WERI-Rb-1 (cell line): ENCODE results near the gene CENPT.

Source experiments
- DNase-seq: peaks from one replicate; pipeline ENCODE4 v3.0.0-alpha.2; 2020
- H3K27ac ChIP-seq: fragments of 250-450 bp; sonication (Bioruptor Pico); 2 replicates; pipeline ENCODE4 v1.5.1; 2020; ENCODE audit warnings: mild to moderate bottlenecking, moderate library complexity
- H3K27me3 ChIP-seq: fragments of 250-450 bp; sonication (Bioruptor Pico); 2 replicates; pipeline ENCODE4 v1.5.1; 2021; ENCODE audit warnings: mild to moderate bottlenecking, low read depth, moderate library complexity; ENCODE audit not compliant: insufficient read depth, severe bottlenecking
- H3K36me3 ChIP-seq: fragments of 250-450 bp; sonication (Bioruptor Pico); 2 replicates; pipeline ENCODE4 v1.5.1; 2020; ENCODE audit warnings: mild to moderate bottlenecking, moderate library complexity
- H3K4me3 ChIP-seq: 2 replicates; pipeline ENCODE4 v1.5.1; 2011; ENCODE audit warnings: low read depth, mild to moderate bottlenecking, control low read depth, low read length
- H3K9me3 ChIP-seq: fragments of 250-450 bp; sonication (Bioruptor Pico); 2 replicates; pipeline ENCODE4 v1.5.1; 2021; ENCODE audit warnings: mild to moderate bottlenecking, moderate library complexity; ENCODE audit not compliant: severe bottlenecking
- CTCF ChIP-seq: IDR thresholded peaks from 2 replicates; pipeline ENCODE4 v1.5.1; 2011; ENCODE audit warnings: low read depth, mild to moderate bottlenecking, control low read depth, inconsistent platforms, low read length

Gene CENPT

GRCh38 chr16:67883146-67883871 lies 35.8 kb upstream of the CENPT start:
- peaks cover 62% of the 10 kb centered on the region for H3K36me3 ChIP-seq
- no peak overlapping the region for H3K27ac ChIP-seq

GRCh38 chr16:67882374-67883145 lies 35.1 kb upstream of the CENPT start:
- no peaks in the 10 kb centered on the region for H3K9me3 ChIP-seq
- H3K36me3 ChIP-seq, result peaks cover 70% of the 10 kb centered on the region
- TF ChIP-seq CTCF, result no peak
- H3K27ac ChIP-seq, result no peak overlapping the region
- DNase-seq, result no peak
- H3K4me3 ChIP-seq, result no peak overlapping the region
- no peaks in the 10 kb centered on the region for H3K27me3 ChIP-seq

More at GRCh38 chr16:67883146-67883871, 35.8 kb upstream of the CENPT start:
- TF ChIP-seq CTCF, result no peak
- Histone ChIP-seq H3K4me3 (no peak overlapping the region), H3K27me3 (no peaks in the 10 kb centered on the region), H3K9me3 (no peaks in the 10 kb centered on the region)
- DNase-seq, result no peak

GRCh38 chr16:67881621-67882161 lies 34.2 kb upstream of the CENPT start:
- DNase-seq, result no peak
- H3K9me3 ChIP-seq, result no peaks in the 10 kb centered on the region
- no peak overlapping the region for H3K4me3 ChIP-seq
- H3K36me3 ChIP-seq, result peaks cover 78% of the 10 kb centered on the region
- H3K27ac ChIP-seq, result no peak overlapping the region
- TF ChIP-seq CTCF, result no peak
- H3K27me3 ChIP-seq, result no peaks in the 10 kb centered on the region

- H3K27me3 ChIP-seq, result no peaks in the 10 kb centered on the region
- H3K27ac ChIP-seq, result no peak overlapping the region
- H3K4me3 ChIP-seq, result no peak overlapping the region
- H3K9me3 ChIP-seq, result no peaks in the 10 kb centered on the region
- DNase-seq, result no peak
- TF ChIP-seq CTCF, result no peak
- H3K36me3 ChIP-seq, result peaks cover 89% of the 10 kb centered on the region
Measured at GRCh38 chr16:67880584-67880983, 33.1 kb upstream of the CENPT start.

- Histone ChIP-seq H3K27ac (no peak overlapping the region), H3K27me3 (no peaks in the 10 kb centered on the region), H3K36me3 (peaks cover 92% of the 10 kb centered on the region), H3K4me3 (no peak overlapping the region), H3K9me3 (no peaks in the 10 kb centered on the region)
- no peak for DNase-seq
- TF ChIP-seq CTCF, result no peak
Measured at GRCh38 chr16:67879936-67880335, 32.4 kb upstream of the CENPT start.
